ENCODE data around the gene COBLL1.

COBLL1 gene

DNA sequence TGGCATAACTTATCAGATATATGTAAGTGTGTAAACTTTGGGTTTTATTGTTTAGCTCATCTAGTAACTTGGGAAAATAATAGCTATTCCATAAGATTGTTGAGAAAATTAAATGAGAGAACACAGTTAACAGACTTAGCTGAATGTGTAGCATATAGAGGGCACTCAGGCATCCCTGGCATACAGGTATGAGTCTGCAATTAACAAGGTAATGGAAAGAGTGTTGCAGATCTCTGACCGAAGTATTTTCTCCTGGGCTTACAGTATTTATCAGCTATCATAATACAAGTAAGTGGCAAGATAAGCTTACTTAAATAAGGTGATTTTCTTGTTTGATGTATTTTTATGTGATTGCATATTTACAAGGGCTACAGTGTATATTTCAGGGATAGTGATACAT, 7.9 kb upstream of the COBLL1 start:
- peak overlapping the region; percentile 39 for H3K27ac ChIP-seq

GRCh38 chr2:164847981-164848741, 6.5 kb upstream of the COBLL1 start:
- TF ChIP-seq CTCF (conservative IDR thresholded peaks at IDR 0.05): no peak
- H3K27ac ChIP-seq: peak overlapping the region; percentile 39

More for the DNA sequence above, 7.9 kb upstream of the COBLL1 start:
- TF ChIP-seq CTCF (conservative IDR thresholded peaks at IDR 0.05): no peak

DNA sequence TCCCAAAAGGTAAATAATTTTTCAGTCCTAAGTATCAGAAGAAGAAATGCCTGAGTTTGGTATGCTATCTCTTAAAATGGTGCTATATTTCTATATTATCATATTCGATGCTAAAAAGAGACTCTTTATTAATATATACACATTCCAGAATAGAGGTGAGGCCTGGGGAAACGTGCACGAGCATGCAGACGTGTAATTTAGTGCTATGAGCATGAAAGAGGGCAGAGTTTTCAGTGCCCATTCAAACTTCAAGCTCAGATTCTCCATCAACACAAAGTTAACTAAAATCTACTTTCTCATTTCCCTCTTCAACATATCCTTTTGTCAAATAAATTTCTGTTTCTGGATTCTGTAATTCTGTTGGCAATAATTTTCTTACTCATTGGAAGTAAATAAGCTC, 5.7 kb upstream of the COBLL1 start:
- TF ChIP-seq CTCF (conservative IDR thresholded peaks at IDR 0.05): no peak
- no peak overlapping the region for H3K27ac ChIP-seq

GRCh38 chr2:164846276-164846675, 4.7 kb upstream of the COBLL1 start:
- no peak for TF ChIP-seq CTCF (conservative IDR thresholded peaks at IDR 0.05)
- H3K27ac ChIP-seq: no peak overlapping the region; the same call in 1 of the 2 replicates

DNA sequence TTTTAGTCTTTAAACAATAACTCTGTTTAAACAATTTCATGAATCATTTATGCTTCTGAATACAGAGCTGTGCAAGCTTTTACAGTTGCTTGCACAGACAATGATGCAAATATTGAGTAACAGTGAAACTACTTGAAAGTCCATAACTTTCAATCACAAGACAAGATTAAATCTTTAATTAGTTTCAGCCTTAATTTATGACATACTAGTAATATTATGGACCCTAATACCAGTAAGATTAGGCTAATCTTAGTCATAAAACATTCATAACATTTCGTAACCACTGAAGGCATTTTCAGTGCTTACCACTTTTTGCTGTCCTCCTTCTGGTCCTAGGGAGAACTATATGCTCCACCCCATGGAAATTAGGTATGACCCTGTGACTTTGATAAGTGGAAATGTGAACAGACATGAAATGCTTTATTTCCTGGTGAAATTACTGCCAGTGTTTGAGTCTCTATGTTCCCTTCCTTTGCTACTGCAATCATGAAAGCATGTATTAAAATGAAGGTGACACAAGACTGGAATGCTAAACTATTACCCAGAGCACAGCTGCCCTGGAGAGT, 1.8 kb upstream of the COBLL1 start:
- no peak for TF ChIP-seq CTCF (conservative IDR thresholded peaks at IDR 0.05)
- peak overlapping the region; percentile 100 for H3K27ac ChIP-seq

- TF ChIP-seq CTCF (conservative IDR thresholded peaks at IDR 0.05): no peak
- peak overlapping the region; percentile 100 for H3K27ac ChIP-seq
These were observed 972 bp upstream of the COBLL1 start for GRCh38 chr2:164842624-164842966.

DNA sequence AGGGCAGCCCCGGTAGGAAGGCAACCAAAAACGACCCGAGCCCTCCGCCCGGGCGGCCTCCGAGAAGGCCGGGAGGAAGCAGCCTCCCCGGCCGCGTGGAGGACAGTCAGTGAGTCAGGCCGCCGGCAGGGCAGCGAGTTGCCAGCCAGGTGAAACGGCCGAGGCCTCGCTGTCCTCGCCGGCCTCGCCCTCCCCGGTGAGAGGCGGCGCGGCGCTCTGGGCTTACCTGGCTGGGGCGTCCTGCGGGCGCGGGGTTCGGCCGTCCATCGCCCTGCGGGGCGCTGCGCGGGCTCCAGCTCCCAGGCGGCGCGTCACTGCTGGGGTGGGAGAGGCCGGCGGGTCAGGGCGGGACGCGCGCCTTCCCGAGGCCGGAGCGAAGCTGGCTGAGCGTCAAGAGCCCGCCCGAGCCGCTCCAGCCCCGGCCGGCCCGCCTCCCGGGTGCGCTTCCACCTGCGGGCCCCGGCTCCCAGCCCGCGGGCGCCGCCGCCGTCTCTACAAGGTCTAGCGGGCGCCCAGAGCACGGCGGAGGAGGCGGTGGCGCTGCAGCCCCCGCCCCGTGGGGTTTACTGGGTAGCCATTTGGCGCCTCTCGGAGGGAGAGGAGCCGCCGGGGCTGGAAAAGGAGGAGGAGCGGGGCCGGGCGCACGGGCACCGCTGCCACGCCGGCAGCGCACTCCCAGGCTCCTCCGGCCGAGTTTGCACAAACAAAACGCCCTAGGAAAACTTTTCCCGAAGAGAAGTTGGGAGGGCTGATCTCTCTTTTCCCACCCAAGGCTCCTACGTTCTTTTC, 499 bp downstream of the COBLL1 start:
- peak overlapping the region; percentile 100 for H3K27ac ChIP-seq

More for the DNA sequence above, 499 bp downstream of the COBLL1 start:
- TF ChIP-seq CTCF (conservative IDR thresholded peaks at IDR 0.05): no peak
